SIG-M5 (cell line): ENCODE results near the gene FANCG.

Source experiments
- DNase-seq: peaks from one replicate; lab custom pipeline; 2025; lab: John Stamatoyannopoulos, UW

Gene FANCG

GRCh38 chr9:35103660-35104191 lies 24.0 kb upstream of the FANCG start:
- DNase-seq, result no peak

DNA sequence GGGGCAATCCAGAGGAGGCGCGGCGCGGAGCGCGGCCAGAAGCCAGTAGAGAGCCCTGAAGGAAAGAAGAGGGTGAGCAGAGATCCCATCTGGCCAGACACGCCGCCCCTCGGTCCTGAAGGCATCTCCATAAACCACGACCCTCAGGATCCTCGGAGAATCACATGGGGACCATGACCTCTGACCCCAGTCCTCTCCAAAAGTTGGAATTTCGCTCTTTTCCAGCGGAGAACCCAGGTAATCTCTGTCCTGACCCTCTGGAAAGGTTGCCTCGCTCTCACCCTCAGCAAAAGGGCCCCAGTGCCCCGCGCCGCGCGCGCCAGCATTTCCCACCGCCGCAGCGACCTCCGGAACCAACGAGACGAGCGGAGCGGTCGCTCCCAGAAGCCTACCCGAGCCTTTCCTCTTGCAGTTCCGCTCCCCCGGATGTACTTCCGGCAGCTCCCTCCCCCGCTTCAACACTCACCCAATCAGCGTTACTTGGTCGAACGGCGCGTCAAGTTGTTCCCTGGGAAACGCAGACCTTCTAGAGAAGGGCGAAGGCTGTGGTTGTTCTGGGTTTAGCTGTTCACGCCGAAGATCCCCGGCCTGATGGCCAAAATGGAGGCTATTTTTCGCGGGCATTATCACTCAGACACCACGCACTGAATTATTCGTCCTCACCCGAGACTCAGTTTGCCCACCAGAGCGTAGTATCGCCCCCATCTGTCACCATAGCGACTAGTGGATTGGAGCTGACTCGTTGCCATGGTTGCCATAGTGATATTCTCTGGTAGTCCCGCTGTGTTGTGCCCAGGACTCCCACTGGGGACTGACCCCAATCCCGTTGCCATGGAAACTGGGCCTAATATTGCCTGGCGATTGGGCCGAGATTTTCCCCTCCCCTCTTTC lies 23.3 kb upstream of the FANCG start, which contains the start of gene STOML2:
STOML2 (minus strand) TSS at position 363 of the 891 bp plus-strand sequence; CDS start at position 326, 37 bp downstream.
- DNase-seq, result peak; percentile 80

- DNase-seq, result no peak
Observed at GRCh38 chr9:35102465-35102768, 22.7 kb upstream of the FANCG start.

DNA sequence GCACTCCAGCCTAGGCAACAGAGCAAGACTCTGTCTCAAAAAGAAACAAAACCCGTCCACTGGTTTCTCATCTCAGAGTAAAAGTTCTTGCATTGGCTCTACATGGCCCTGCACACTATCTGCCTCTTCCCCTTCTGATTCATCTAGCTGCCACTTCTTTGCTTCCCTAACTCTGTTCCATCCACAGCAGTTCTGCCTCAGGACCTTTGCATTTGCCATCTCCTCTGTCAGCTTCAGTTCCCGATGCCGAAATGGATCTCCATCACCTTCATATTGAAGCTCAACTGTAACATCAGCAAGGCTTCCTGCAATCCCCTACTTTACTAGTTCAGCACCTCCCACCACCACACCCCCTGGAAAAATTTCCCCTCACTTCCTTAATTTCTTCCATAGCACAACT lies 17.8 kb upstream of the FANCG start:
- no peak for DNase-seq

DNA sequence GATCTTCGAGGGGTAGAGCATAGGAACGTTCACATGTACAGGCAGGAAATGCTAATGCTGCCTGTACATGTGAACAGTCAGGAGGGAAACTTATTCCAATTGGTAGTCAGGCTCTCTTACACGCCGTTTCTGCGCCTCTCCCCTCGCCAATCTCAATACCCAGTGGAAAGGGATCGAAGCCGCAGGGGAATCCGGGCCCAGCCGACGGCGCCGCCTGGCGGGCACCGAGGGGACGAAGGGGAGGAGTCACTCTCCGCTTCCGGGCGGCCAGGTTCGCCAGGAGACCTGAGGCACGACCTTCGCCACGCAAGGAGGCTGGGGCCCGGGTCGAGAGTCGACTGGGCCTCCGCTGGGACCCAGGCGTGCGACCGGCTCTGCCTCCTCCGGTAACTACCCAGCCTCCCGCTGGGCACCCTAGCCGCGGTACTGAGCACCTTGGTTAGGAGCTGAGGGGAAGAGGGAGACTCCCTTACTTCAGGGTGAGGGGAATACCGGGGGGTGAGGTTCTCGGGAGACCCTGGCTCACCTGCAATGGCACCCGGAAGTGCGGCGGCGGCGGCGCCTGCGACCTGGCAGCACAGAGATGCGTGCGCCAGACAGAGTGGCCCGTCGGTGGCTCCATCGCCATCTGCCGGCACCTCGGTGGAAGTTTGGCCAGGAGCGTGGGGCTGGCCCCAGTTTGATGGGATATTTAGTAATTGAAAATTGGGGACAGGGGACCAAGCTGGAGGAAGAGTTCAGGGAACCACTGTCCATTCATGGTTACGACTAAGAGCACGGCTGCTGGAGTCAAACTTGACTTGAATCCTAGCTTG lies 16.5 kb upstream of the FANCG start, which contains the start of gene PIGO:
PIGO (minus strand) TSS at position 557 of the 815 bp plus-strand sequence. CDS start 1,026 bp downstream, outside the sequence.
- DNase-seq, result no peak

GRCh38 chr9:35091536-35091935 lies 11.8 kb upstream of the FANCG start:
- DNase-seq, result no peak

- no peak for DNase-seq
Observed at GRCh38 chr9:35089434-35089833, 9.7 kb upstream of the FANCG start.

GRCh38 chr9:35085078-35085477 lies 5.3 kb upstream of the FANCG start:
- no peak for DNase-seq

DNA sequence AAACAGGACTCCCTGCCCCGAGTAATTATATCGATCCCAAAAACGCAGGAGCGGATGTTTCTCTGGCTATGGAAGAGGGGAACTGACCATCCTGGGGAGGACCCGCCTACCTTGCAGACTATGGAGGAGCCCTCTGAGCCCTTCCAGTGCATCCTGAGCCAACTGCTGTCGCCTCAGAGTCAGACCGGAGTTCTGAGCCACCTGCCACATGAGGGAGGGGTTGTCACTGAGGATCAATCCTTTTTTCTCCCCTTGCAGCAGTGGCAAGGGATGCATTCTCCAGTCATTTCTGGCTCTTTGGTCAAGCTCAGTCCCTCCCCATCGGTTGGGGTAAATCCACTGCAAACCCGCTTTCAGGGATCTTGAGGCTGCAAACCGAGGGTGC lies 709 bp downstream of the FANCG start:
- DNase-seq, result no peak

DNA sequence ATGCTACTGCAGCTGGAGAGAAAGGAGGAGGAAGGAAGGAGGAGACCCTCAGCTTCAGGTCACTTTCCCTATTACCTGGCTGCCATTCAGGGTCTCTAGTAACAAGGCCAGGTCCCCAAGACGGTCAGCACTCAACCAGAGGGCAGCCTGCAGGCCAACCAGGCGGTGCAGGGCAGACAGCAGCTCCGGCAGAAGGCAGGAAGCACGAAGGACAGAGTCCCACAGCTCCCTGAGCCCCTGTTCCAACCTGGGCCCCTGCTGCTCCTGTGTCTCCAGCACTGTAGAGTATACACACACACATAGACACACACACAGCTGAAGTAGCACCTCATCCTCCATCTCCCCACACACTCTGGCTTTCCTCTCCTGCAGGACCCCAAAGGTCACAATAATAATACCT lies 1.7 kb downstream of the FANCG start:
- no peak for DNase-seq

- DNase-seq, result no peak
Observed at GRCh38 chr9:35076848-35077247, 2.9 kb downstream of the FANCG start.

- DNase-seq, result no peak
Observed at GRCh38 chr9:35075358-35075757, 4.4 kb downstream of the FANCG start.

DNA sequence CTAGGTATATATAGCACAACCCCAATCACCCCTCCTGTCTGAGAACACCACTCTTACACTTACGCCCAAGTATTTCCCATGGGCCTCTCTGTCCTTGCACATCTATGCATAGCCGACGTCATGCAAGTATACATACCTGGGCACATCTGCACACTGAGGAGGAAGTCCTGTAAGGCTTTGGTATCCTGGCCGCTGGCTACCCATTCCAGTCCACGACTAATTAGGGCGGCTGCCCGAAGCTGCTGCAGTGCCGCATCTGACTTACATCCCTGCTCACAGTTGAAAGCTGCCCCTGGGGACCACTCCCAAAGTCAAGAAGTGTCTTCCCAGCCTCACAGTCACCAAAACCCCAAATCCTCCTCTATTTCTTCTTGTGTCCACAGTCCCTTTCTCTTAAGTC lies 5.0 kb downstream of the FANCG start:
- DNase-seq, result no peak

GRCh38 chr9:35074141-35074540 lies 5.6 kb downstream of the FANCG start:
- no peak for DNase-seq

DNA sequence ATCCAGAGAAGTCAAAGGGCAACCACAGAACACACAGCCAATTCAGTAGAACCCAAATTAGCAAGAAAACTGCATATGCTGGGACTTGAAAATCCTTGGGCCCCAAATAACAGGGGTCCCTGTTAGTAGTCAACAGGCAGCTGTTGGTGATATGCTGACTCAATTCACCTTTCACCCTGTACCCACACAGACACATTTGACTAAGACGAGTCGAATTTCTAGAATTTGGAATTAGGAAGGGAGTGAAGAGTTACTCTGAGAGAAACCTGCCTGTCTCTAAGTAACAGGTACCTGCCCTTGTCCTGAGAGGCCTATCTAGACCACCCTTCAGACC lies 6.5 kb downstream of the FANCG start:
- no peak for DNase-seq

GRCh38 chr9:35072461-35073278 lies 7.1 kb downstream of the FANCG start, which contains the start of gene VCP:
Gene VCP (minus strand): TSS chr9:35072625. CDS start chr9:35072353, 272 bp downstream.
- peak; percentile 94 for DNase-seq

- no peak for DNase-seq
Observed at GRCh38 chr9:35071814-35072460, 7.8 kb downstream of the FANCG start.

- no peak for DNase-seq
Observed at GRCh38 chr9:35070823-35071813, 8.6 kb downstream of the FANCG start.

DNA sequence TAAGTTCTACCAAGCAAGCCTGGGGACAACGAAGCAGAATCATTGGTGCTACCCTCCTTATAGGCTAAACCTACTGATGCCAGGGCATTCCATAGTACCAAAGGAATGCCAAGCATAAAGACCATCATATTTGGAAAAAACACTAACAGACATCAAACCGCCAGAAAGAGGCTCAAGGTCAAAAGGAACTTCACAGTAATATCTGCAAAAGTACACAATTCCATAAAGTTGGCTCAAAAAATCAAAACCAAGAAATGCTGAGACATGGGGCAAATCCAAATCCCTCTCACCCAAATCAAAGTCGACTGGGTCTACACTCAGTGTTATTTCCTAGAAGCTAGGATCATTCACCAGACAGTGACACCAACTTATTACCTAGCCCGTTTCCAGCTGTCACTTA lies 10.7 kb downstream of the FANCG start:
- DNase-seq, result no peak

GRCh38 chr9:35067056-35067455 lies 12.7 kb downstream of the FANCG start:
- DNase-seq, result no peak
